ENCODE results near the gene PRKCH. TPM values are rescaled to one million over a fixed set of nuclear protein-coding genes. Genes with fewer than 3 reads are reported as not detected.

Gene PRKCH
- polyA plus RNA-seq, 1 donor from 2014 or later, result 2.0 TPM

- Histone ChIP-seq H3K4me2 (ENCODE audit: low read length) (no peak overlapping the region), H2AFZ (ENCODE audit: low read depth, low read length) (no peak overlapping the region), H3K27me3 (ENCODE audit: insufficient read depth, low read depth, low read length) (no peaks in the 10 kb centered on the region), H3K9ac (ENCODE audit: low read length) (no peak overlapping the region), H3K36me3 (ENCODE audit: insufficient read depth, low read length) (no peaks in the 10 kb centered on the region), H3K4me3 (ENCODE audit: low read length) (no peak overlapping the region), H3K27ac (ENCODE audit: low read length) (no peak overlapping the region), H3K9me2 (ENCODE audit: insufficient read depth, low read length) (no peaks in the 10 kb centered on the region), H3K79me2 (replicated peaks; ENCODE audit: insufficient read depth, low read length) (no peaks in the 10 kb centered on the region), H4K20me1 (ENCODE audit: insufficient read depth) (no peaks in the 10 kb centered on the region), H3F3A (ENCODE audit: insufficient read depth, low read length, poor library complexity, severe bottlenecking) (no peaks in the 10 kb centered on the region), H3K9me3 (ENCODE audit: low read length) (no peaks in the 10 kb centered on the region)
- TF ChIP-seq POLR2AphosphoS5 (IDR thresholded peaks at IDR 0.05) (no peak), SMC3 (conservative IDR thresholded peaks at IDR 0.05; ENCODE audit: poor library complexity) (no peak), EP300 (conservative IDR thresholded peaks at IDR 0.05; ENCODE audit: poor library complexity, severe bottlenecking) (no peak), REST (IDR thresholded peaks at IDR 0.05; ENCODE audit: borderline replicate concordance) (no peak), TAF1 (IDR thresholded peaks at IDR 0.05; ENCODE audit: low read depth) (no peak), EZH2 (IDR thresholded peaks at IDR 0.05; ENCODE audit: borderline replicate concordance, insufficient read depth, low read length, poor library complexity, severe bottlenecking) (no peak), RAD21 (conservative IDR thresholded peaks at IDR 0.05) (no peak), CTCF (IDR thresholded peaks at IDR 0.05; ENCODE audit: poor library complexity, severe bottlenecking) (no peak), MXI1 (conservative IDR thresholded peaks at IDR 0.05; ENCODE audit: poor library complexity, severe bottlenecking) (no peak)
These were observed 164.3 kb downstream of the PRKCH start for GRCh38 chr14:61485661-61486060.

GRCh38 chr14:61486930-61487495, 165.6 kb downstream of the PRKCH start:
- Histone ChIP-seq H3K9ac (ENCODE audit: low read length) (no peak overlapping the region), H2AFZ (ENCODE audit: low read depth, low read length) (no peak overlapping the region), H3K27me3 (ENCODE audit: insufficient read depth, low read depth, low read length) (no peaks in the 10 kb centered on the region), H3K4me3 (ENCODE audit: low read length) (no peak overlapping the region), H3K79me2 (replicated peaks; ENCODE audit: insufficient read depth, low read length) (no peaks in the 10 kb centered on the region), H4K20me1 (ENCODE audit: insufficient read depth) (no peaks in the 10 kb centered on the region), H3K36me3 (ENCODE audit: insufficient read depth, low read length) (no peaks in the 10 kb centered on the region), H3K9me3 (ENCODE audit: low read length) (no peaks in the 10 kb centered on the region), H3F3A (ENCODE audit: insufficient read depth, low read length, poor library complexity, severe bottlenecking) (no peaks in the 10 kb centered on the region), H3K4me2 (ENCODE audit: low read length) (no peak overlapping the region), H3K9me2 (ENCODE audit: insufficient read depth, low read length) (no peaks in the 10 kb centered on the region), H3K27ac (ENCODE audit: low read length) (no peak overlapping the region)
- no peak for TF ChIP-seq REST (IDR thresholded peaks at IDR 0.05; ENCODE audit: borderline replicate concordance)
- no peak for TF ChIP-seq TAF1 (IDR thresholded peaks at IDR 0.05; ENCODE audit: low read depth)
- TF ChIP-seq MXI1 (conservative IDR thresholded peaks at IDR 0.05; ENCODE audit: poor library complexity, severe bottlenecking), result no peak
- no peak for TF ChIP-seq CTCF (IDR thresholded peaks at IDR 0.05; ENCODE audit: poor library complexity, severe bottlenecking)
- TF ChIP-seq RAD21 (conservative IDR thresholded peaks at IDR 0.05), result no peak
- no peak for TF ChIP-seq SMC3 (conservative IDR thresholded peaks at IDR 0.05; ENCODE audit: poor library complexity)
- no peak for TF ChIP-seq POLR2AphosphoS5 (IDR thresholded peaks at IDR 0.05)
- no peak for TF ChIP-seq EZH2 (IDR thresholded peaks at IDR 0.05; ENCODE audit: borderline replicate concordance, insufficient read depth, low read length, poor library complexity, severe bottlenecking)
- no peak for TF ChIP-seq EP300 (conservative IDR thresholded peaks at IDR 0.05; ENCODE audit: poor library complexity, severe bottlenecking)
